HCT116 (cell line): ENCODE results near the gene EVL. TPM values are rescaled to one million over a fixed set of nuclear protein-coding genes. Genes with fewer than 3 reads are reported as not detected.

Experiments used
- ATAC-seq: fragments of 200-7000 bp; cut with Tn5 transposase; 2 replicates; pipeline ENCODE4 v1.9.1; 2020; ENCODE audit warnings: mild to moderate bottlenecking, moderate library complexity
- BruUV-seq: library from RNA; stranded (reverse); fragments of 400-500 nt; replicated peaks from 2 replicates; lab custom pipeline; 2021; lab: Mats Ljungman, UMichigan
- CTCF ChIA-PET: fragments of 300-600 bp; sonication (Branson Sonifier 250); formaldehyde crosslinking; loops from one replicate; lab custom pipeline; 2021; ENCODE audit warnings: antibody characterized with exemption; lab: Charles Lee
- POLR2A ChIA-PET: fragments of 300-600, 350-600 bp; sonication (Branson Sonifier 250); formaldehyde crosslinking; loops from one replicate; lab custom pipeline; 2021; ENCODE audit warnings: antibody characterized with exemption; lab: Charles Lee
- RAD21 ChIA-PET, 2 experiments: fragments of 300-600 bp; sonication (Branson Sonifier 250); formaldehyde crosslinking; loops; one replicate each; lab custom pipeline; 2023; ENCODE audit warnings: low total read pairs in 2 of 2; ENCODE audit not compliant: uncharacterized antibody in 2 of 2, unreplicated experiment in 2 of 2, low non-redundant PET in 1 of 2; lab: Charles Lee
- DNase-seq: peaks from one replicate; pipeline ENCODE4 v3.0.0-alpha.2; 2010; ENCODE audit warnings: low read depth, low spot score
- H2AFZ ChIP-seq: fragments of 200-600 bp; shearing (Covaris generic), sonication (generic); 2 replicates; pipeline ENCODE4 v1.6.1; 2017; ENCODE audit warnings: low read depth, mixed run types, mixed read lengths, antibody characterized with exemption, low read length; ENCODE audit not compliant: poor library complexity, severe bottlenecking
- H3K27ac ChIP-seq: 2 replicates; pipeline ENCODE4 v1.5.1; 2012; ENCODE audit warnings: low read depth, low read length
- H3K27me3 ChIP-seq: fragments of 200-600 bp; sonication (generic); 2 replicates; pipeline ENCODE4 v1.6.1; 2016; ENCODE audit warnings: mixed run types, low read length, mixed read lengths; ENCODE audit not compliant: insufficient read depth
- H3K36me3 ChIP-seq, 2 experiments: fragments of 200-500 bp in 1 of 2; fragments of 200-600 bp in 1 of 2; sonication (Bioruptor generic) in 1 of 2; sonication (generic) in 1 of 2; 2 replicates each; pipeline versions ENCODE4 v1.5.1 to v1.6.1; 2014 to 2016; ENCODE audit warnings: low read length in 2 of 2, inconsistent platforms in 1 of 2, mixed read lengths in 1 of 2, mixed run types in 1 of 2; ENCODE audit not compliant: insufficient read depth in 2 of 2, control insufficient read depth in 1 of 2
- H3K4me1 ChIP-seq, 2 experiments: fragments of 200-600 bp in 1 of 2; sonication (generic) in 1 of 2; 2 replicates each; pipeline versions ENCODE4 v1.5.1 to v1.6.1; 2012 to 2017; ENCODE audit warnings: low read length in 2 of 2, inconsistent platforms in 1 of 2, mild to moderate bottlenecking in 1 of 2, mixed read lengths in 1 of 2, mixed run types in 1 of 2, moderate library complexity in 1 of 2; ENCODE audit not compliant: insufficient read depth in 2 of 2, control insufficient read depth in 1 of 2
- H3K4me2 ChIP-seq: fragments of 200-600 bp; sonication (generic); 2 replicates; pipeline ENCODE4 v1.6.1; 2017; ENCODE audit warnings: mixed run types, low read length, mixed read lengths
- H3K4me3 ChIP-seq, 2 experiments: fragments of 200-600 bp in 1 of 2; sonication (generic) in 1 of 2; replicated peaks in 1 of 2; 2 replicates each; pipeline ENCODE4 v1.5.1; 2011 to 2016; ENCODE audit warnings: low read length in 2 of 2, control low read depth in 1 of 2, low read depth in 1 of 2, mild to moderate bottlenecking in 1 of 2, mixed read lengths in 1 of 2, mixed run types in 1 of 2
- H3K79me2 ChIP-seq: fragments of 200-600 bp; sonication (generic); 2 replicates; pipeline ENCODE4 v1.6.1; 2017; ENCODE audit warnings: mild to moderate bottlenecking, mixed run types, low read length, moderate library complexity, mixed read lengths; ENCODE audit not compliant: insufficient read depth
- H3K9ac ChIP-seq: fragments of 200-600 bp; sonication (generic); 2 replicates; pipeline ENCODE4 v1.6.1; 2016; ENCODE audit warnings: low read length, mixed read lengths
- H3K9me2 ChIP-seq: fragments of 200-600 bp; sonication (generic), shearing (Covaris generic); 2 replicates; pipeline ENCODE4 v1.6.1; 2017; ENCODE audit warnings: mixed run types, mild to moderate bottlenecking, moderate library complexity; ENCODE audit not compliant: insufficient read depth
- H3K9me3 ChIP-seq, 2 experiments: fragments of 200-500 bp in 1 of 2; fragments of 200-600 bp in 1 of 2; sonication (Bioruptor generic) in 1 of 2; sonication (generic) in 1 of 2; 2 replicates each; pipeline ENCODE4 v1.6.1; 2014 to 2017; ENCODE audit warnings: low read length in 2 of 2, mixed read lengths in 2 of 2, inconsistent platforms in 1 of 2, low read depth in 1 of 2, mild to moderate bottlenecking in 1 of 2, mixed run types in 1 of 2, moderate library complexity in 1 of 2; ENCODE audit not compliant: control insufficient read depth in 1 of 2, insufficient read depth in 1 of 2
- H4K20me1 ChIP-seq: fragments of 200-600 bp; sonication (generic), shearing (Covaris generic); 2 replicates; pipeline ENCODE4 v1.6.1; 2017; ENCODE audit warnings: mixed run types, mild to moderate bottlenecking, moderate library complexity; ENCODE audit not compliant: insufficient read depth
- EZH2 ChIP-seq: fragments of 200-600 bp; sonication (generic); IDR thresholded peaks from 2 replicates; pipeline ENCODE4 v1.6.1; 2017; ENCODE audit warnings: antibody characterized with exemption, mixed run types
- EZH2phosphoT487 ChIP-seq: fragments of 200-600 bp; IDR thresholded peaks from 2 replicates; pipeline ENCODE4 v1.6.1; 2018; ENCODE audit warnings: antibody characterized with exemption, borderline replicate concordance
- FOSL1 ChIP-seq: IDR thresholded peaks from 2 replicates; pipeline ENCODE4 v1.6.1; 2012; ENCODE audit warnings: low read depth
- SP1 ChIP-seq: IDR thresholded peaks from 2 replicates; pipeline ENCODE4 v1.6.1; 2012; ENCODE audit warnings: low read depth
- TCF7L2 ChIP-seq: IDR thresholded peaks from 2 replicates; pipeline ENCODE4 v1.7.0; 2011; ENCODE audit warnings: borderline replicate concordance, inconsistent platforms; ENCODE audit not compliant: insufficient read depth, insufficient read length; ENCODE audit errors: extremely low read depth
- intact Hi-C: fragments of 100-400 bp; cut with micrococcal nuclease; formaldehyde crosslinking; loops from 2 replicates; pipeline ENCODE4 v1.10.0; 2022
- total RNA-seq: library from RNA; stranded (reverse); gene quantifications from one replicate; pipeline ENCODE4 v1.2.1, GENCODE V29; 2021; ENCODE audit not compliant: unreplicated experiment
- TF ChIP-seq, protein P1 (sequence below), 3 experiments: fragments of 200-600 bp in 1 of 3; sonication (generic) in 1 of 3; IDR thresholded peaks in 2 of 3; conservative IDR thresholded peaks in 1 of 3; 2 replicates each; pipeline ENCODE4 v1.5.1; 2012 to 2017; ENCODE audit warnings: low read depth in 2 of 3, low read length in 2 of 3, antibody characterized with exemption in 1 of 3, borderline replicate concordance in 1 of 3, control low read depth in 1 of 3, mild to moderate bottlenecking in 1 of 3, mixed read lengths in 1 of 3, mixed run types in 1 of 3, moderate library complexity in 1 of 3; ENCODE audit not compliant: insufficient read depth in 1 of 3
- TF ChIP-seq, protein P2 (sequence below): IDR thresholded peaks from 2 replicates; pipeline ENCODE4 v1.6.1; 2011; ENCODE audit warnings: mild to moderate bottlenecking, low read length, moderate library complexity; ENCODE audit not compliant: insufficient replicate concordance; ENCODE audit errors: extremely low read depth
- TF ChIP-seq, protein P3 (sequence below): IDR thresholded peaks from 2 replicates; pipeline ENCODE4 v1.6.1; 2012; ENCODE audit warnings: low read depth

Gene EVL
- total RNA-seq, 1 experiment from 2014 or later, result 19.9 TPM

DNA sequence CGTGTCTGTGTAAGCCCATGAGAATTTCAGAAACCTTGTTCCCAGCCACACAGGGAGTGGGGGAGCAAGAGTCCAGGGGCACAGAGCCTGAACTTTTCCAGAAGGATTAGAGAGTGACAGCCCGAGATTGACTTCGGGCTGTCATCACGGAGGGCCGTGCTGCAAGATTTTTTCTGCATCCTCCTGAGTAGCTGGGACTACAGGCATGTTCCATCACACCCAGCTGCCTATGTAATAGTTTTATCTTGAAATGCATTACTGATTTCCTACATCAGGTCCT lies 14.4 kb downstream of the EVL start:
- Histone ChIP-seq H3K9ac (no peak overlapping the region), H3K27me3 (no peaks in the 10 kb centered on the region), H3K9me2 (no peaks in the 10 kb centered on the region), H3K36me3 (no peaks in the 10 kb centered on the region), H3K4me3 (no peak overlapping the region), H2AFZ (no peak overlapping the region), H3K4me2 (no peak overlapping the region), H3K79me2 (no peaks in the 10 kb centered on the region), H3K4me1 (no peaks in the 10 kb centered on the region), H4K20me1 (no peaks in the 10 kb centered on the region), H3K9me3 (no peaks in the 10 kb centered on the region), H3K27ac (no peak overlapping the region)
- ChIA-PET CTCF (interaction anchor here (1.8 kb wide), 1 partner anchor 28 kb away, joined by 5 read pairs; no protein-coding TSS in a partner anchor), RAD21 (no interaction called here), POLR2A (no interaction called here)
- ATAC-seq, result no peak
- DNase-seq, result no peak
- intact Hi-C loops, result no loop called here
- TF ChIP-seq EZH2 (no peak), SP1 (no peak), EZH2phosphoT487 (no peak), FOSL1 (no peak), TCF7L2 (no peak)
- TF ChIP-seq, protein P1, sequence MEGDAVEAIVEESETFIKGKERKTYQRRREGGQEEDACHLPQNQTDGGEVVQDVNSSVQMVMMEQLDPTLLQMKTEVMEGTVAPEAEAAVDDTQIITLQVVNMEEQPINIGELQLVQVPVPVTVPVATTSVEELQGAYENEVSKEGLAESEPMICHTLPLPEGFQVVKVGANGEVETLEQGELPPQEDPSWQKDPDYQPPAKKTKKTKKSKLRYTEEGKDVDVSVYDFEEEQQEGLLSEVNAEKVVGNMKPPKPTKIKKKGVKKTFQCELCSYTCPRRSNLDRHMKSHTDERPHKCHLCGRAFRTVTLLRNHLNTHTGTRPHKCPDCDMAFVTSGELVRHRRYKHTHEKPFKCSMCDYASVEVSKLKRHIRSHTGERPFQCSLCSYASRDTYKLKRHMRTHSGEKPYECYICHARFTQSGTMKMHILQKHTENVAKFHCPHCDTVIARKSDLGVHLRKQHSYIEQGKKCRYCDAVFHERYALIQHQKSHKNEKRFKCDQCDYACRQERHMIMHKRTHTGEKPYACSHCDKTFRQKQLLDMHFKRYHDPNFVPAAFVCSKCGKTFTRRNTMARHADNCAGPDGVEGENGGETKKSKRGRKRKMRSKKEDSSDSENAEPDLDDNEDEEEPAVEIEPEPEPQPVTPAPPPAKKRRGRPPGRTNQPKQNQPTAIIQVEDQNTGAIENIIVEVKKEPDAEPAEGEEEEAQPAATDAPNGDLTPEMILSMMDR (IDR thresholded peaks at IDR 0.05 in 2 of 3, conservative IDR thresholded peaks at IDR 0.05 in 1 of 3; ENCODE audit: borderline replicate concordance in 1 of 3, insufficient read depth in 1 of 3, low read depth in 2 of 3, low read length in 2 of 3), result no peak
- TF ChIP-seq, protein P2, sequence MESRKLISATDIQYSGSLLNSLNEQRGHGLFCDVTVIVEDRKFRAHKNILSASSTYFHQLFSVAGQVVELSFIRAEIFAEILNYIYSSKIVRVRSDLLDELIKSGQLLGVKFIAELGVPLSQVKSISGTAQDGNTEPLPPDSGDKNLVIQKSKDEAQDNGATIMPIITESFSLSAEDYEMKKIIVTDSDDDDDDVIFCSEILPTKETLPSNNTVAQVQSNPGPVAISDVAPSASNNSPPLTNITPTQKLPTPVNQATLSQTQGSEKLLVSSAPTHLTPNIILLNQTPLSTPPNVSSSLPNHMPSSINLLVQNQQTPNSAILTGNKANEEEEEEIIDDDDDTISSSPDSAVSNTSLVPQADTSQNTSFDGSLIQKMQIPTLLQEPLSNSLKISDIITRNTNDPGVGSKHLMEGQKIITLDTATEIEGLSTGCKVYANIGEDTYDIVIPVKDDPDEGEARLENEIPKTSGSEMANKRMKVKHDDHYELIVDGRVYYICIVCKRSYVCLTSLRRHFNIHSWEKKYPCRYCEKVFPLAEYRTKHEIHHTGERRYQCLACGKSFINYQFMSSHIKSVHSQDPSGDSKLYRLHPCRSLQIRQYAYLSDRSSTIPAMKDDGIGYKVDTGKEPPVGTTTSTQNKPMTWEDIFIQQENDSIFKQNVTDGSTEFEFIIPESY, result no peak
- TF ChIP-seq, protein P3, sequence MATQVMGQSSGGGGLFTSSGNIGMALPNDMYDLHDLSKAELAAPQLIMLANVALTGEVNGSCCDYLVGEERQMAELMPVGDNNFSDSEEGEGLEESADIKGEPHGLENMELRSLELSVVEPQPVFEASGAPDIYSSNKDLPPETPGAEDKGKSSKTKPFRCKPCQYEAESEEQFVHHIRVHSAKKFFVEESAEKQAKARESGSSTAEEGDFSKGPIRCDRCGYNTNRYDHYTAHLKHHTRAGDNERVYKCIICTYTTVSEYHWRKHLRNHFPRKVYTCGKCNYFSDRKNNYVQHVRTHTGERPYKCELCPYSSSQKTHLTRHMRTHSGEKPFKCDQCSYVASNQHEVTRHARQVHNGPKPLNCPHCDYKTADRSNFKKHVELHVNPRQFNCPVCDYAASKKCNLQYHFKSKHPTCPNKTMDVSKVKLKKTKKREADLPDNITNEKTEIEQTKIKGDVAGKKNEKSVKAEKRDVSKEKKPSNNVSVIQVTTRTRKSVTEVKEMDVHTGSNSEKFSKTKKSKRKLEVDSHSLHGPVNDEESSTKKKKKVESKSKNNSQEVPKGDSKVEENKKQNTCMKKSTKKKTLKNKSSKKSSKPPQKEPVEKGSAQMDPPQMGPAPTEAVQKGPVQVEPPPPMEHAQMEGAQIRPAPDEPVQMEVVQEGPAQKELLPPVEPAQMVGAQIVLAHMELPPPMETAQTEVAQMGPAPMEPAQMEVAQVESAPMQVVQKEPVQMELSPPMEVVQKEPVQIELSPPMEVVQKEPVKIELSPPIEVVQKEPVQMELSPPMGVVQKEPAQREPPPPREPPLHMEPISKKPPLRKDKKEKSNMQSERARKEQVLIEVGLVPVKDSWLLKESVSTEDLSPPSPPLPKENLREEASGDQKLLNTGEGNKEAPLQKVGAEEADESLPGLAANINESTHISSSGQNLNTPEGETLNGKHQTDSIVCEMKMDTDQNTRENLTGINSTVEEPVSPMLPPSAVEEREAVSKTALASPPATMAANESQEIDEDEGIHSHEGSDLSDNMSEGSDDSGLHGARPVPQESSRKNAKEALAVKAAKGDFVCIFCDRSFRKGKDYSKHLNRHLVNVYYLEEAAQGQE, result no peak
- BruUV-seq, result no TSS peak
